GM19099 (cell line): Measurements from ENCODE around the gene PTPRK.
A peak's percentile ranks its signal among the peaks of the same experiment; 100 is the strongest.

Experiments
- POLR2A ChIP-seq: IDR thresholded peaks from 3 replicates; pipeline ENCODE4 v1.6.1; 2011; ENCODE audit warnings: low read depth; ENCODE audit not compliant: insufficient read length; ENCODE audit errors: extremely low read depth

PTPRK gene

DNA sequence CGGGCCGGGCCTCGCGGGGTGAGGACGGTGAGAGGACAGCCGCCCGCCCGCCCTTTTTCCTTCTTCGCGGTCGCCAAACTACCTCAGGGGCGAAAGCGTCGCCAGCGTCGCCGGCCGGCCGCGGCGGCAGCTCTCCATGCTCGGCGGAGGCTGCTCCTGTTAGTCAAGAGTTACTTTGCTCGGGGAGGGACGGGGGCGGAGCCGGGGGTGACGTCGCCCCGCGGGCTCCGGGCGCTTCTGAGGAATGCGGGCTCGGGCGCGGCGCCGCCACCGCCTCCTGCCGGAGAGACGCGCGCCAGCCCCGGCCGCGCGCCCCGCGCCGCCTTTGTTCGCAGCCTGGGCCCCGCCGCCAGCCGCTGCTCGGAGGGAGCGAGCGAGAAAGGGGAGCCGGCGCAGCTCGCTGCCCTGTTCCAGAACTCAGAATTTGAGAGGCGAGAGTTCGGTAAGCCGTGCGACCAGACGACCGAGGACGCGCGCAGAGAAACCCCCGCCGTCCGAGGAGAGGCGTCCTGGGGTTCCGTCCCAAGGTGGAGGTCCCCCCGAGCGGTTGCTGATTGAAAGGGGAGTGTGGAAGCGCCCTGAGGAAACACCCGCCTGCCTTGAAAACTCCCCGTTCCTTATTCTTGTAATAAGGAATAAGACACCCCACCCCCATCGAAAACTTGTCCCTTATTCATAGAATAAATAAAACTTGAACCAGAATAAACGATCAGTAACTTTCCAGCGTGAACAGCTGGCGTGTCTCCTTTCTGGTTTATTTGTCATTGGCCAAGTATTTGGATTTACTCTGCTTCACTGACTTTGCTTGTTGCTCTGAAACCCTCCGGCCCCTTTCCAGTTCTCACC lies at the start of gene PTPRK:
PTPRK (minus strand) TSS at position 164 of the 846 bp plus-strand sequence. CDS start 241 bp downstream, outside the sequence.
- peak; percentile 82 for TF ChIP-seq POLR2A

DNA sequence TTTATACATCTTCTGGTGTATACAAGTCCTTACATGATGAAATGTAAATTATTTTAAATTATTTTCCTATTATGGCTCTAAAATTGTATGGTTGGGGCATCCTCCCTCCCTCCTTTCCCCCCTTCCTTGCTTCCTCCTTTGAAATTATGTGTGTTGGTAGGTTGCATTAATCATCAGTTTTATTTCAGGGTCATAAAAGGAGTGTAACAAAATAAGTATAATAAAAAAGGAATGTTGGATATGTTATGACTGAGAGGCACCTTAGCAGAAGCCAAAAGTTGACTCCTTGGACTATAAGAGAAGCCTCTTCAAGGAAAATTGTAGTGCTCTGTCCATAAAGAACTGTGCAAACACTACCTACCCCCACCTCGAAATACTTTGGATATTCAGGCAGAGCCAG lies 46.6 kb upstream of the PTPRK start:
- TF ChIP-seq POLR2A, result no peak

GRCh38 chr6:128560966-128561365 lies 40.6 kb upstream of the PTPRK start:
- no peak for TF ChIP-seq POLR2A

GRCh38 chr6:128558924-128559323 lies 38.5 kb upstream of the PTPRK start:
- no peak for TF ChIP-seq POLR2A

GRCh38 chr6:128558021-128558420 lies 37.6 kb upstream of the PTPRK start:
- TF ChIP-seq POLR2A, result no peak

DNA sequence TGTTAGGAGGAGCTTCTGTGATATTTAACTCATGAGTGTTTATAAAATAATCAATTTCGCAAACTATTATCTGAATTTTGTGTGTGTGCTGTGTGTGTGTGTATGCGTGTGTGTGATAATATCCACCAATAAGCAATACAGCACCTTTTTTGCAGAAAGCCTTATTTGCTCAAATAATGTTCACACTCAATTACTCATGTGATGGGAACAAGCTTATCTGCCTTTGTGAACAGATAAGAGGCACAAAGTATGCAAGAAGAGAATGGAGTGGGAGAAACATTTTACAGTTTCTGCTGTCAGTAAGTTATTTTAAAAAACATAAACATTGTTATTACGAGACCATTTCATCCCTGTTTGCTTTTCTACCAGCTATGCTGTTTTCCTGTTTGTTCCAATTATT lies 36.7 kb upstream of the PTPRK start:
- no peak for TF ChIP-seq POLR2A

- TF ChIP-seq POLR2A, result no peak
Observed at GRCh38 chr6:128554302-128554701, 33.9 kb upstream of the PTPRK start.

GRCh38 chr6:128541261-128541660 lies 20.9 kb upstream of the PTPRK start:
- no peak for TF ChIP-seq POLR2A

- no peak for TF ChIP-seq POLR2A
Observed at GRCh38 chr6:128538763-128539162, 18.4 kb upstream of the PTPRK start.

DNA sequence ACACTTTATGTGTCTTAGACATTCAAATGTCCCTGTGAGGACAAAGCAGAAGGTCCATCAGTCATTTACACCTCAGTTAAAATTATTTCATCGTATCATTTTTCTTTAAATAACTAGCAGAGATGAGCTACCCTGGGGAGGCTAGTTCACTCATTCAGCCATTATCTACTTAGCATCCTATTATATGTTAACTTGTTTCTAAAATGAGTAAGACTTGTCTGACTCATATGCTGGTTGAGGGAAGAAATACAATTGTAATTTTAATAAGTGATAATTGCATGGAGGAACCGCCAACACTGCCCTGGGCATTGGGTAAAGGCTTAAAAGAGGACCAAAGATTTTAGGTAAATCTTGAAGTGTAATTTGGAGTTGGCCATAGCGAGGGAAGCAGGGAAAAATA lies 12.4 kb upstream of the PTPRK start:
- no peak for TF ChIP-seq POLR2A

DNA sequence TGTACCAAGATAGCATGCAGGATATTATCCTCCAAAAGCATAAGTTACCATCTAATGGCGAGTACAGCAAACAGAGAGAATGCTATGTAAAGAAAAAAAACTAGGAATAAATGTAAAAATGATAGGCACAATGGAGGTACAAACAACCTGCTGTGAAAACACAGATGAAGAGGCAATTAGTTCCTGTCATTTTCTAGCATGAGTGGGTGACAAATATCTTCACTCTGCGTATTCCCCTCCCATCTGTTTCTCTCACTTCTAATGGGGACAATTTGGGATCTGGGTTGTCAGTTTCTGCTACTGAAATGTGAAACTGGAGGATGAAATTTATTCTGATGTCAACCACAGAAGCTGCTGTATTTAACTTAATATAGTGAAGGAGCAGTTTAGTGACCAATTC lies 11.7 kb upstream of the PTPRK start:
- TF ChIP-seq POLR2A, result no peak

- TF ChIP-seq POLR2A, result no peak
Observed at GRCh38 chr6:128531696-128532095, 11.3 kb upstream of the PTPRK start.

GRCh38 chr6:128528241-128528640 lies 7.8 kb upstream of the PTPRK start:
- TF ChIP-seq POLR2A, result no peak

DNA sequence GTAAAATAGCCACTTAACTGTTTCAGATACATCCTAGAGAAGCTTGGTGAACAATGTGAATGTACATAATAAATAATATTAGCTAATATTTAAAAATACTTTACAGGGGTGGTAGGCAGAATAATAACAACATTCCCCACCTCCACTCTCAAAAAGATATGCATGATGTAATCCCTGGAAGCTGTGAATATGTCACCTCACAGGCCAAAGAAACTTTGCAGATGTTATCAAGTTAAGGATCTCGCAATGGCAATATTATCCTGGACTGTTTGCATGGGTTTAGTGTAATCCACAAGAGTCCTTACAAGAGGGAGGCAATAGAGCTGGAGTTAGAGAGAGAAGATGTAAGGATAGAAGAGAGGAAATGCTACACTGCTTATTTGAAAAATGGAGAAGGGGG lies 7.0 kb upstream of the PTPRK start:
- TF ChIP-seq POLR2A, result no peak

GRCh38 chr6:128526152-128526914 lies 5.9 kb upstream of the PTPRK start:
- TF ChIP-seq POLR2A, result no peak

DNA sequence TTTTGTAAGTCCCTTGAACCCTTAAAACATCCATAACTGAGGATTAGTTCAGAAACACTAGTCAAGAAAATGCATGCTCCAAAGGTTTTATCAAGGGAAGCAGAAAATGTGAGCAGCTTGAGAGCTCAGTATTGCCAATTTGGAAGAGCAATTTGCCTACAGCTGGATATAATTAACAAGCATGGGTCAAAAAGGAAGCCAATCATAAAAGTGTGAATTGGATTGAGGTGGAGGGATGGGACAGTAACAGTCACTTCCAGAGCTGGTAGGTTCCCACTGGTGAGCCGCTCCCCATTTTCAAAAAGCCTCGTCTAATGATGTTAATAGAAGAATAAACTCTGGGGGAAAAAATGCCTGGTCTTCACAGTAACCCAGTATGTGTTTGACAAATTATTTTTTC lies 5.0 kb upstream of the PTPRK start:
- no peak for TF ChIP-seq POLR2A
